Hindlimb muscle (tissue), 1 donor: ENCODE results near the gene ANXA10. TPM values are rescaled to one million over a fixed set of nuclear protein-coding genes. Genes with fewer than 3 reads are reported as not detected.
"Not testable (repeated sequence)": the region's sequence is repeated elsewhere in the genome, so short reads cannot be mapped to it uniquely, and the experiment has no call there.

Source experiments
- DNase-seq: peaks from one replicate; pipeline ENCODE4 v3.0.0-alpha.2; 2013
- polyA plus RNA-seq: library from polyadenylated mRNA; unstranded; fragments of 120-200 nt; gene quantifications from one replicate; pipeline ENCODE4 v1.2.1, GENCODE V29; 2013; ENCODE audit not compliant: insufficient read length

Gene ANXA10
- polyA plus RNA-seq, 1 donor = 0.28 TPM

GRCh38 chr4:168119100-168119499 is 26.8 kb downstream of the ANXA10 start:
- DNase-seq = no peak

GRCh38 chr4:168119890-168120289 is 27.6 kb downstream of the ANXA10 start:
- no peak for DNase-seq

- no peak for DNase-seq
Measured at GRCh38 chr4:168120811-168121210, 28.5 kb downstream of the ANXA10 start.

GRCh38 chr4:168124008-168124641 is 31.8 kb downstream of the ANXA10 start:
- no peak for DNase-seq

- DNase-seq = no peak
Measured at GRCh38 chr4:168126952-168127351, 34.6 kb downstream of the ANXA10 start.

GRCh38 chr4:168128601-168129000 is 36.3 kb downstream of the ANXA10 start:
- no peak for DNase-seq

GRCh38 chr4:168129046-168129772 is 36.9 kb downstream of the ANXA10 start:
- DNase-seq = no peak

- DNase-seq = no peak
Measured at GRCh38 chr4:168129802-168130201, 37.5 kb downstream of the ANXA10 start.

GRCh38 chr4:168131196-168131595 is 38.9 kb downstream of the ANXA10 start:
- no peak for DNase-seq

GRCh38 chr4:168134651-168135050 is 42.3 kb downstream of the ANXA10 start:
- DNase-seq = no peak

- not testable (repeated sequence) for DNase-seq
Measured at GRCh38 chr4:168135860-168136259, 43.5 kb downstream of the ANXA10 start.

GRCh38 chr4:168137695-168138094 is 45.4 kb downstream of the ANXA10 start:
- not testable (repeated sequence) for DNase-seq

GRCh38 chr4:168138143-168138542 is 45.8 kb downstream of the ANXA10 start:
- no peak for DNase-seq

GRCh38 chr4:168139336-168139735 is 47.0 kb downstream of the ANXA10 start:
- no peak for DNase-seq

GRCh38 chr4:168141733-168142132 is 49.4 kb downstream of the ANXA10 start:
- no peak for DNase-seq

- no peak for DNase-seq
Measured at GRCh38 chr4:168143601-168144000, 51.3 kb downstream of the ANXA10 start.

- no peak for DNase-seq
Measured at GRCh38 chr4:168150420-168151050, 58.2 kb downstream of the ANXA10 start.

GRCh38 chr4:168151327-168151726 is 59.0 kb downstream of the ANXA10 start:
- no peak for DNase-seq

GRCh38 chr4:168152837-168153500 is 60.6 kb downstream of the ANXA10 start:
- no peak for DNase-seq

GRCh38 chr4:168153596-168154440 is 61.5 kb downstream of the ANXA10 start:
- peak; percentile 83 for DNase-seq

GRCh38 chr4:168154546-168155277 is 62.4 kb downstream of the ANXA10 start:
- no peak for DNase-seq

GRCh38 chr4:168162604-168163003 is 70.3 kb downstream of the ANXA10 start:
- no peak for DNase-seq
